ENCODE results near the gene ALG9.
A peak's percentile ranks its signal among the peaks of the same experiment; 100 is the strongest.

Gene ALG9

DNA sequence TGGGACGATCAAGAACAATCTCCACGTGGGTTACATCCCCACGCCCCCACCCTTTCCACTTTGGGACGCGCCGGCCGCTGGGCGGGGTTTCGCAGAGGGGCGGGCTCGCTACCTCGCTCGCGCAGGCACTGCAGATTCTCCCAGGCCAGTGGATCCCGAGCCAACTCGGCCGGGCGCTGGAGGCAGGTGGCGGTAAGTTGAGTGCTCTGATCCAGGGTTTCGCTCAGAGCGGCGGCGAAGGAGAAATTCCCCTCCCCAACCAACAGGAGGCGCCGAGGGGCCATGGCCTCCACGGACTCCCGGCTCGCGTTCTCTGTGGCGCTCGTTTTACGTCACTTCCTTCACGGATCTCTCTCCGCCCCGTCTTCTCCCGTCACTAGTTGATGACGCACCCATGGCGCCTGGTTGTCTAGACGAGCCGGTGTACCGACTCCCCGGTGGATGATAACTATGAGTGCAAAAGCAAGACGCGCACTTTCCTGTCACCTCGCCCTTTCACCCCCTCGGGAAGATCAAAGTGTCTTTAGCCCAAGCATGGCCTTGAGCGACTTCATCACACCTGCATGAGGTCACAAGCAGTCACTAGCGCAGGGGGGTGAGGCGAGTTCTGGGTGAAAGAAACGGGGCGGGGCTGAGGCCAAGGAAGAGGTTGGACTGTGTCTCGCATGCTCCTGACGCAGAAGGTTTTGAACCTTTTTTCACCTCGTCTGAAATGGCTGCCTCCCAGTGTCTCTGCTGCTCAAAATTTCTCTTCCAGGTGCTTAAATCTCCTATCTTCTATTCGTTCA lies 7.7 kb upstream of the ALG9 start, which contains the start of the genes CFAP68 and FDXACB1:
Gene CFAP68, plus strand, starts transcription at position 693 of the 788 bp plus-strand sequence. Its CDS starts 20 bp downstream, at position 713.
Gene FDXACB1, minus strand, starts transcription at position 317 of the 788 bp plus-strand sequence. Its CDS starts 33 bp downstream, at position 284.
- DNase-seq, result peak; percentile 94 to 95

DNA sequence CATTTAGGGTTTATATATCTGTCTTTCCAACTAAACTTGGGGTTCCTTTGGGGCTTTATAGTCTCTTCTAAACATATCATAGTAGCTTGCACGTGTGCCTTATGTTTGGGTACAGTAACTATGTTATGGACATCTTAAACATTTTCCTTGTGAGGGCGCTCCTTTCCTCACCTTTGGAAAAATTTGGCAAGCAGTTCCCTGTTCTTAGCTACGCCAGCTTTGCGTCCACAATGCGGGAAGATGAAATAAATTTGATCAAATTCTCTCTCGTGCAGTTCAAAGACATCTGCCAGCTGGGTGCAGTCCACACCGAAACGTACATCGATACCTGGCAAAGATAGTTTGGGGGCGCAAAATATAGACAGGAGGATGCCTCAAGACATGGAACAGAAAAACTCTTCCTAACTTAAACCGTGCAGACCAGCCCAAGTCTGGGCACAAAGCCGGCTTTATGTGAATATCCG lies 7.0 kb upstream of the ALG9 start:
- DNase-seq, result no peak

DNA sequence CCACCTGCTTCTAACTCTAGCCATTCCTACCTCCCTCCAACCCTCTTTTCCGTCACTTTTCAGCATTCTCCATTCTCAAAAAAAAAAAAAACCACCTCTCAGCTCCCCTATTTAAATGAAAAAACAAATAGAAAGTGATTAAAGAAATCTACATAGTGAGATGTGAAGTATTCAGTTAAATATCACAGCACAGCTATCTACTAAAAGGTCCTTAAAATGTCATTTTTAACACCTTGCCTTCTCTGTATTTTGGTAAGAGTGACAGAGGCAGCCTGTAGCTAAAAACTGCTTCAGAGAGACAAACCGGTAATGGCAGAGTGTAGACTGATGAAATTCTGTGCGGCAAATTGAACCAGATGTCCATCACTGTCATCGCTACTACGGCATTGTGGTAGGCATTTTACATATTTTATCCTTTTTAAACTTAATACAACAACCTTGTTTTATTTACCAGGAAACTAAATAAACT lies 346 bp upstream of the ALG9 start:
- DNase-seq, result no peak

DNA sequence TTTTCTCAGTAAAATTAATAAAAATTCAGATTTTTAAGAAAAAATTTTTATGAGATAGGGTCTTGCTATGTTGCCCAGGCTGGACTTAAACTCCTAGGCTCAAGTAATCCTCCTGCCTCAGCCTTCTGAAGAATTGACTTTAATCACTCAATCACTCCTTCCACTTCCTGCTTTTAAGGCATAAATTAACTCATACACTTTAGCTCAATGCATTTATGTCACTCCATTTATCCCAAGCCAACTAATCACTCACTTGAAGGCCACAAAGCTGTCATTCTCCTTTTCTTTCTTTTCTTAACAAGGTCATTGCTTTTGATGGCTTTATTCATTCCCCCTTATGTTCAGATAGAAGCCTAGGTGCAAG lies 877 bp downstream of the ALG9 start:
- no peak for DNase-seq

DNA sequence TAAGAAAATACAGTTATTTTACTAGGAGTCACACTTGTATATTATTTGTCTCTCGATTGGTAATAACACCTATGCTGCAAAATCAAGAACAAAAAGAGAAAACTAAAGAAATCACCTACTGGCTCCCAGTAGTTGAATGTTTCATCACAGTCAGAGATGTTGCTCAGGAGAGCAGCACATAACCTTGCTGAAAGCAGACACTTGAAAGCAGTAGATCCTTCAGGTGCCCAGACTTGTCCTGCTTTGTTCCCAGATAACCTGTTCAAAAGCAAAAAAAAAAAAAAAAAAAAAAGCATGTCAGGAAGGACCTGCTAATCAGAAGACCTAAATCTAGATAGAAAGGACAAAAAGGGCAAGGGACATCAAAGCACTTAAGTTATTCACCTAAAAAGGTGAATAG lies 1.3 kb downstream of the ALG9 start:
- no peak for DNase-seq

DNA sequence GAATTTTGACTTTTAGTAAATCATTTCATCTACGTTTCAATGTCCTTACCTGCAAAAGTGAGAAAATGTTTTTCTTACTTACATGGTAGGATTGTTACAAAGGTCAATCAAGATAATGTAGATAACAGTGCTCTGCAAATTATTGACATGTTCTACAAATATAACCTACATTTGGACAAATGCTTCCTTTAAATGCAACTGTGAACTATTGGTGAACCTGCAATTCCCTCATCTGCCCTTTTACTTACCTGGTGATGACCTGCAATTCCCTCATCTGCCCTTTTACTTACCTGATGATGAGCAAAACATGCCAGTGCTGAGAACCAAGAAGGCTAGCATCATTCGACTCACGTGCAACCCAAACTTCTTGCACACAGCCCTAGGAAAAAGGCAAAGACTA lies 11.1 kb downstream of the ALG9 start:
- DNase-seq, result no peak

DNA sequence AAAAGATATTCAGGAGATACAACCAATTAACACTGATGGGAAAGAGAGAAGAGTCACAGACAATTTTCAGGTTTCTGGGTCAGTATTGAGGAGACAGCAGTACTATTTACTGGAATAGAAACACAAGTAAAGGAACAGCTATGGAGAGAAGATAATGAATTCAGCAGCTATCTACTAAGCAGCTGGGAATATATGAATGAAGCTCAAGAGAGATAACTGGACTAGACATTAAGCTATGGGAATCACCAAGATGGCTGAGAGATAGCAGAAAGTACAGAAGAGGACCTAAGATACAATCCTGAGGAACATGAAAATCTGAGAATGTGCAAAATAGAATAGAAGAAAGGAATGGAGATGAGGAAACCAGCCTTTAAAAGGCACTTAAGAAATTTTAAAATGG lies 15.9 kb downstream of the ALG9 start:
- DNase-seq, result no peak

DNA sequence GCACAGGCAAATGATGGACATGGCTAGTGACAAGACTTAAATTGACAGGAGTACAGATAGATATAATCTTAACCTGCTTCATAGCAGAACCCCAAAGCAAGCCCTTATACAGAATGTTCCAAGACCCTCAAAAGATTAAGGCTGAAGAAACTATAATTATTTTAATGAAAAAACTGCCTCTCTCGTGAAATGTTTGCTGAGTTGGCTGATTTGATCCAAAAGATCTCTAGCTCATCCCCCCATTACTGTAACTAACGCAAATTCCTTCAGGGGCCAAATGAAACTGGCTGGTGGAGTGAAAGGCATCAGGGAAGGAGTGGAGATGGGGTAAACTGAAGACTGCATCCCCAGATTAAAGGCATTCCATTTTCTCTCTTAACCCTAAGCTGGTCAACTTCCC lies 19.3 kb downstream of the ALG9 start:
- DNase-seq, result no peak

DNA sequence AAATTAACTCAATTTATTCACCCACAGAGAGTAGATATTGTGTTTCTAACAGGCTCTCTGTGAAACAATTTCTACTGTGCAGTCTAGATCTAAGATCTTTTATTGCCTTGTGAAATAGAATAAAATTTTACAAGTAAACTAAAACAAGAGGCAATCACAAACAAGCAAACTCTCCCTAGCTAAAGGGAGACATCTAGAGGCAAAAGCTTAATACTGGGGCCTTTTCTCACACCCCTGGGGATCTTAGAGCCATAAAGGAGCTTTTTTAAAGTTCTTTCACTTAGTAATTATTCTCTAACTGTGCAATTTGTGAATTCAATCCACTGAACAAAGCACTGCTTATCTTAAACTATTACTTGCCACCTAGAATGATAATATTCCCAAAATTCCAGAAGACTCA lies 19.7 kb downstream of the ALG9 start:
- DNase-seq, result no peak

DNA sequence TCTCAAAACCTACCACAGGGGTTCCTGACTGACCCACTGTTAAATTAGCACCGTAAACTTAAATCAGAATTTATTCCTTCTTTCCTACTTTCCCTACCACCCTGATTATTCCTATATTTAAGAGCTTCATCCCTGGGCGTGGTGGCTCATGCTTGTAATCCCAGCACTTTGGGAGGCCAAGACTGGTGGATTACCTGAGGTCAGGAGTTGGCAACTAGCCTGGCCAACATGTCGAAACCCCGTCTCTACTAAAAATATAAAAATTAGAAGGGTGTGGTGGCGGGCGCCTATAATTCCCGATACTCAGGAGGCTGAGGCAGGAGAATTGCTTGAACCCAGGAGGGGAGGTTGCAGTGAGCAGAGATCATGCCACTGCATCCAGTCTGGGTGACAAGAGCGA lies 20.3 kb downstream of the ALG9 start:
- no peak for DNase-seq

DNA sequence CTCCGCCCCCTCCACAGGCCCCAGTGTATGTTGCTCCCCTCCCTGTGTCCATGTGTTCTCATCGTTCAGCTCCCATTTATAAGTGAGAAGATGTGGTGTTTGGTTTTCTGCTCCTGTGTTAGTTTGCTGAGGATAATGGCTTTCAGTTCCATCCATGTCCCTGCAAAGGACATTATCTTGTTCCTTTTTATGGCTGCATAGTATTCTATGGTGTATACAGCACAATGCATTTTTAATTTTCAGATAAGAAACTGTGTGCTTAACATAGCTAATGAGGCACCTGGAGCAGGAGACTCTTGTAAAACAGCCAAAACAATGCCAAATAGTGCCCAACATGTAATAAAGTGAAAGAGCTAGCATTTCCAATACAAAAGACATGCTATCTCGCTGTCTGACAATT lies 21.8 kb downstream of the ALG9 start:
- DNase-seq, result no peak

DNA sequence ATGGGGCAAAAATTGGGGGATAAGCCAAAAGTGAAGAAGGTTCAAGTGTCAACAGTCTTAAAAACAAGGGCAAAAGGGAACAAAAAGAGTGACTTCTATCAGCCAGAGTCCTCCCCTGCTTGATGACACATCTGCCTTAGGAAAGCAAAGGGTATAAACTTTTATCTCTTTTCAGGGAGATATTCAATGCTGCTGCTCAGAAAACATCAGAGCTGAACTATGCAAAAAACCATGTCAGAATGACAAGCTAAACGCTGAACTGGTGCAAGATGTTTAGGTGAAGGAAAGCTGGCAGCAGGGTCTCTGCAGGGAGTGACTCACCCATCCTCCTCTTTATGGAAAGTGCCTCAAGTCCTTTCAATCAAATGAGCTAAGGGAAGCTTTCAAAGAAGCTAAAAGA lies 24.7 kb downstream of the ALG9 start:
- no peak for DNase-seq

DNA sequence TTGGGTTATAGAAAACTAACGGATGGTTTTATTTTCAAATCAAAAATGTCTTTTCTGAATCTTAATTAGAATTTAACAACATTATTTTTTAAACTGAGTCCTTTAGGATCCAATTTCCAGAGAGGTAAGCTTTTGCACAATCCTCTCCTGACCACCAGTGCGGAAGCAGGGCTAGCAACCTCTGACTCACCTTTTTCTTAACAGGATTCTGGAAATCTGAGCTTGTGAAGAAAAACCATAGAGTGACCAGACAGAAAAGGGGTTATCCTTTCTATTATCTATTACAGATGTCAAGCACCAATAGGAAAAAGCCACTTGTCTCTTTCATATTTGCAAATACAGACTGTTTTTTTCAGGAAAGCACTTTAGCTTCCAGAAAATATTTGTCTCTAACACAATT lies 25.3 kb downstream of the ALG9 start:
- no peak for DNase-seq

DNA sequence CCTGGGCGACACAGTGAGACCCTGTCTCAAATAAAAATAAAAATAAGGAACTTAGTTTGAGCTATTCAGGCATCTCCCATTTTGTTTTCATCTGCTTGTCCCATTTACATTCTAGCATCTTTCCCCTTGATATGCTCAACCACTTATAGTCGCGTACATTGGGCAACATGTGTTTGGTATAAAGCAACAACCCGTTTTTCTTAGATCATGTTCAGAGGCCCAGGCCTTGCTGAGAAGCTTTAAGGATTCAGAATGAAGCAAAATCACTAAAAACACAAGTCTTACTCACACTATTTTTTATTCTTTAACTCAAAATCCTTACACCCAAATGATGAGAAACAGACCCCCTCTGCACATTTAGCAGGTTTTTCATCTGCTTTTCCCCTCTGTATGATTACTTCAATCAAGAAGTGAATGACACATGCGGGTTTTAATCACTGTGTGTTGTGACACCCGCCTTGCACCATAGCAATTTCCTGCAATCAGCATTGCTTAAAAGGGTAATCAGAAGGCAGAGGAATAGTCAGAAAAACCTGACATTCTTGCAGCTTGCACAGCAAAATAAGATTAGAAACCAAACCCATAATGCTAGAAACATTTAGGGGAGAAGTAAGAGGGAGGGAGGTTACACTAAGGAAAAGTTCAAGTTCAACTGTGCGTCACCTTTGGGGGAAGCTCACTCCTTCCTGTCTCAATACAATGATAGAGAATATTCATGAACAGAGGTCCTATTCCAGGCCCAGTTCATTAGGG lies 25.9 kb downstream of the ALG9 start:
- DNase-seq, result no peak

DNA sequence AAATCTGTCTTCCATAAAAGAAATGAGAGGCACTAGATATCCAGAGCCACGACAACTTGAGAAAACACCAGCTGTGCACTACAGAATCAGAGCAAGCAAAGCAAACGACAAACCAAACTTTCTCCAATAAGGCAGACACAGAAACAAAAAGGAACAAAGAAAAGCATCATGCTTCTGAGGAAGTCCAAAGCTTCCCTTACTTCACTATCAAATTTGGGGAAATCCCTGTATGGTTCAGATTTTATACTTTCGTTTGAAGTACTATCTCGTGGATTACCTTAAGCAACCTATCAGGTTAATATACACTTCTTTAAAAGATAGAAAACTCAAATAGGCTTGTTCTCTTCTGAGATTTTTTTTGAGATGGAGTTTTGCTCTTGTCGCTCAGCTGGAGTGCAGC lies 27.7 kb downstream of the ALG9 start:
- no peak for DNase-seq

DNA sequence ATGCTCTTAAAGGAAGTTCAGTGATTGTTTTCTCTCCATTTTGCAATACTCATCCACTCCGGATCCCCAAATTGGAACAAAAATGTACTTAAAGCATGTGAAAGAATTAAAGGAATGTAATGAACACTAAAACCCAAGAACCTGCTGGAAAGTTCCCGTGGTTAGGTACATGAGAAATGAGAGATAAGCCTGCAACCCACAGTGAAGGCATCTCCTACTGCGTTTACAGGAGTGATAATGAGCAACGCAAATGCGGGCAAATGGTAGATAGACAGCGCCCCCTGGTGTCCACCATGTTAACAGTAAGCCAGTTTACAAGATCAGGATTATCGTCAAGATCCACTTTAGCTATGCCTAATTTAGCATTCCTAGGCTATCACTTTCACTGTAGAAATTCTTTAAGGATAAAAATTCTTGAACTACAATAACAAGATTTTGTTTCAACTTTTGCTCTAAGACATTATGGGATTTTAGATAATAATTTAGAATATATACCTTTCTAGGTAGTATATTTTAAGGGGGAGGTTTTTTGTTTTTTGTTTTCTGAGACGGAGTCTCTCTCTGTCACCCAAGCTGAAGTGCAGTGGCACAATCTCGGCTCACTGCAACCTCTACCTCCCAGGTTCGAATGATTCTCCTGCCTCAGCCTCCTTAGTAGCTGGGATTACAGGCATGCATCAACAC lies 29.9 kb downstream of the ALG9 start:
- peak; percentile 92 to 93 for DNase-seq

DNA sequence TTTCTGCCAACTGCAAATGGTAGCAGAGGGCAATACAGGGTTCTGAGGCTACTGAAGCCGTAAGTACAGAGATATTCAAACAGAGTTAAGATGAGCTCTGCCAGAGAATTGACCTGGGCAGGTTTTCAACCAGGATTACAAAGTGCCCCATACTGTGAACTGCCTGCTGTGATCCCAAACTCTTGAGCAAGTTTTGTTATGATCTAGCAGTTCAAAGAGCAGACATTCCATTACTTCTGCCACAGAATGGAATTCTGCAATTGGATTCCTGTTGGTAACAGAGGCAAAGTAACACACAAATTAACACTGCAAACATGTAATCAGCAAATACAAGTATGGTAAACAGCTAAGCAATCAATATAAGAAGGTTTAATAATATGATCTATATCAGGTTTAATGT lies 31.2 kb downstream of the ALG9 start:
- no peak for DNase-seq

DNA sequence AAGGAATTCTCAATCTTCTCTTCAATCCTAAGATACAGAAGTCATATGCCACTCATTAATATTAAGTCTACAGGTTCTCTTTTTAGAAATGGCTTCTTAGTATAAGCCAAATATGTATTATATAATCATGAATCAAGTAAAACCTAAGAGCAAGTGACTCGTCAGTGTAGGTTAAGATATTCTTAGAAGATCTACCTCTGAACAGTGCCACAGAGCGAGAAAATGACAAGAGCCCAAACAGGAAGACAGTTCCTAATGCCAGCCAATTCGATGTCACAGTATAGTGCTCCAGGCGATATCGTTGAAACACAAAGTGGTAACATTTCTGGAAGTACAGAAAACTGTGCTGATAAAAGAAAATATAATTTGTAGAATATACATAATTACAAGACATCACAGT lies 33.3 kb downstream of the ALG9 start:
- no peak for DNase-seq

DNA sequence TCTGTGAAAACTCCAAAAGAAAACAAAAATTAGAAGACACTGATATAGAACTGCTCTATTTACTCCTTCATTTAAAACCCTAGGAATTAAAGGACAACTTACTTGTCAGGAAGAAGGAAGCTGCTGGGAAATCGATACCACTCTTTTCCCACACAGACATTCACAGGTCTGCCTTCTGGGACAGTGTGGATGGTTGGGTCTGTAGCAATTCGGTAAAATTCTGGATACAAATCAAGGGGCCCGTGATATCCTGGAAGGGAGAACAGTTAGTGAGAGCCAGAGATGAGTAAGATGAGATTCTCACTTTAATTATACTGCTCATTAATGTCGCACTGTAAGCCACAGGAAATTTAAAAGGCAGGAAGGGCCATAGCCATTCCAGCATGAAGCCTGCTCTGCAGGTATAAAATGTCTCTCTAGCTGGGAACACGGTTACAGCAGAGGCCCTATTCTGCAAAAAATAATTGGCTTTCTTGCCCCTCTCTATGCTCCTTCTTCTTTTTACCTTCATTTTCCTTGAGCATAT lies 34.0 kb downstream of the ALG9 start:
- DNase-seq, result no peak

DNA sequence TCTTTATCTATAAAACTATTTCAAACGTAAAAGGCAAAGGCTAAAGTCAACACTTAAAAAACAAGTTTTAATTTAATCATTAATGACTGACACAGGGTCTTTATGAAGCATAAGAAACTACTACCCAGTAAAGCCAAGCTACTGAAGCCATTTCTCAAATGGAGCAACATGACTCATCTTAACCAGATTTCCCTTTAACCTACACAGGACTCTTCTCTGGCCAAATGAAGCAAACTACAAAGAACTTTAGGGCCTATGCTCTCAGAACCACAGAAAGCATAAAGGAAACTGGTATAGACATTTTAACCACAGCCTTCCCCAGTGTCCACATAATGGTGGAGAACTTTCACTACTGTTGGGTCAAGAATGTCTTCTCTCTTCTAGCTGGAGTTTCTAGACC lies 34.7 kb downstream of the ALG9 start:
- no peak for DNase-seq

DNA sequence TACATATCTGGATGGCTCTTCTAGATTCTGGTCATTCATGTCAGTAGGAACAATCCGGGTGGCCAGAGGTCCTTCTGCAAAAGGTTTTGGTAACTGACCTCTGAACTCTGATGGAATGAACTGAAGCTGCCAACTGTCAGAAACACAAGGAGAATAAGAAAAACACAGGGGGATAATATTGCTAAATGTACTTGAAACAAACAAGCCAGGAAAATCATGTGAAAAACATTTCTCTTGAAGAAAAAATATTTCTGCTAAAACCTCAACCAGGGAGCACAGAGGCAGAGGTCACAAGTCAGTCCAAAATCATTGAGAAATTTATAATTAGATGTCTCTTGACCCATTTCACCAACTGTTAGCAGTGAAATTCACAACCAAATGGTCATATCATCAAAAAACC lies 35.2 kb downstream of the ALG9 start:
- no peak for DNase-seq

DNA sequence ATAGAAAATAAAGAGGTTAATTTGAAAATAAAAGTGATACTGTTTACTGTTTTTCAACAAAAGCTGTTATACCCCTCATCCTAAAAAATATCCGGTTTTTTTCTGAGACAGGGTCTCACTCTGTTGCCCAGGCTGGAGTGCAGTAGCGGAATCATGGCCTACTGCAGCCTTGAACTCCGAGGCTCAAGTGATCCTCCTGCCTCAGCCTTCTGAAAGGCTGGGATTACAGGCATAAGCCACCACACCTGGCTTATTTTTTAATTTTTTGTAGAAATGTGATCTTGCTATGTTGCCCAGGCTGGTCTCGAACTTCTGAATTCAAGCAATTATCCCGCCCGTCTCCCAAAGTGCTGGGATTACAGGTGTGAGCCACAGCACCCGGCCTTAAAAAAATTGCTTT lies 35.7 kb downstream of the ALG9 start:
- no peak for DNase-seq

DNA sequence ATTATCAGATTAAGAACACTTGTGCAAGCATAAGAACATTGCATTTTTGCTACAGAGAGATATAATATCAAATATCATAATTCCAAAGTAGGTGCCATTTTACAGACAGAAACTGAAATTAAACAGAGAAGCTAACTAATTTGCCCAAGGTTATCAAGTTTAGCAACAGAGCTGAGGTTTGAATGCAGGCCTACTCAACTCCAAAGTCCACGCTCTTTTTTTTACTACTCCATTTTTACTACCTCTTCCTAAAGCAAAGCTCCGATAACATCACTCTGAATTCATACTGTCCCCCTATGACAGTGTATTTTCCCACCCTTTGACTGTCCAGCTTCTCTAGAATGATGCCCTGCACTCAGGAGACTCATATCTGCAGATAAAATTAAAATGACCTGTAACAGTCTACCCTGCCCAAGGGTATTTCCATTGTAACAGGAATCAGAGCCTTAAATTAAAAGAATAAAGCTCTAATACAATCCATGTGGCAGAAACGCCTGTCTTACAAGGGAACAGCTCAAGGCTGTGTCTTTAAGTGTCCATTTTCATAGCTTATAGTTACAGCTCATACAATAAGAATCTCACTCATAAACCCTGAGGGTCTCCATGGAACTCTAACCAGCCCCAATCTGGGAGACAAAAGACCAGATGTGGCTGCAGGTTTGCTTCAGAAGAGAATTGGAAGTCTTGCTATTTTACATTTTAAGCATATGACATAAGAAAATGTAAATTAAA lies 36.8 kb downstream of the ALG9 start:
- no peak for DNase-seq
